Measurements from ENCODE around the gene DHRS11.

The DHRS11 gene

GRCh38 chr17:36632916-36633771, 41.5 kb downstream of the DHRS11 start:
- Histone ChIP-seq H3K9me3 (no peaks in the 10 kb centered on the region), H3K4me3 (no peak overlapping the region), H3K27me3 (ENCODE audit: low read depth) (no peaks in the 10 kb centered on the region), H3K36me3 (replicated peaks) (no peaks in the 10 kb centered on the region), H3K4me1 (no peaks in the 10 kb centered on the region)
- no peak for DNase-seq (ENCODE audit: low spot score in 2 of 2)
- in situ Hi-C loops (cut with MboI; ENCODE audit: low sequenced_read_pairs), result loop anchor here (5.0 to 25.0 kb wide), 2 partner anchors 129 to 414 kb away; no protein-coding TSS in a partner anchor

GRCh38 chr17:36640346-36640745, 48.7 kb downstream of the DHRS11 start:
- H3K4me3 ChIP-seq, result no peak overlapping the region
- in situ Hi-C loops (cut with MboI; ENCODE audit: low sequenced_read_pairs), result loop anchor here (25.0 kb wide), 1 partner anchor 122 kb away; no protein-coding TSS in a partner anchor
- peaks cover 14% of the 10 kb centered on the region for H3K27me3 ChIP-seq (ENCODE audit: low read depth)
- H3K9me3 ChIP-seq, result no peaks in the 10 kb centered on the region
- no peak for DNase-seq (ENCODE audit: low spot score in 2 of 2)
- no peaks in the 10 kb centered on the region for H3K4me1 ChIP-seq
- no peaks in the 10 kb centered on the region for H3K36me3 ChIP-seq (replicated peaks)

GRCh38 chr17:36640836-36641235, 49.2 kb downstream of the DHRS11 start:
- Histone ChIP-seq H3K4me3 (no peak overlapping the region), H3K4me1 (peaks cover 4% of the 10 kb centered on the region), H3K27me3 (ENCODE audit: low read depth) (peaks cover 14% of the 10 kb centered on the region), H3K9me3 (no peaks in the 10 kb centered on the region), H3K36me3 (replicated peaks) (no peaks in the 10 kb centered on the region)
- in situ Hi-C loops (cut with MboI; ENCODE audit: low sequenced_read_pairs), result loop anchor here (25.0 kb wide), 1 partner anchor 121 kb away; no protein-coding TSS in a partner anchor
- DNase-seq (ENCODE audit: low spot score in 2 of 2), result no peak

- Histone ChIP-seq H3K9me3 (no peaks in the 10 kb centered on the region), H3K27me3 (ENCODE audit: low read depth) (peaks cover 14% of the 10 kb centered on the region), H3K4me3 (peak overlapping the region; percentile 24), H3K4me1 (peaks cover 5% of the 10 kb centered on the region), H3K36me3 (replicated peaks) (no peaks in the 10 kb centered on the region)
- DNase-seq (ENCODE audit: low spot score in 2 of 2), result no peak
- in situ Hi-C loops (cut with MboI; ENCODE audit: low sequenced_read_pairs), result loop anchor here (25.0 kb wide), 1 partner anchor 121 kb away; no protein-coding TSS in a partner anchor
Measured at GRCh38 chr17:36641331-36641876, 49.7 kb downstream of the DHRS11 start.

- in situ Hi-C loops (cut with MboI; ENCODE audit: low sequenced_read_pairs), result loop anchor here (25.0 kb wide), 1 partner anchor 120 kb away; no protein-coding TSS in a partner anchor
- DNase-seq (ENCODE audit: low spot score in 2 of 2), result peak in 1 of 2 experiments; percentile 47
- Histone ChIP-seq H3K4me3 (peak overlapping the region; percentile 24), H3K27me3 (ENCODE audit: low read depth) (peaks cover 14% of the 10 kb centered on the region), H3K9me3 (no peaks in the 10 kb centered on the region), H3K36me3 (replicated peaks) (no peaks in the 10 kb centered on the region), H3K4me1 (peaks cover 5% of the 10 kb centered on the region)
Measured at GRCh38 chr17:36641877-36642845, 50.5 kb downstream of the DHRS11 start.

- in situ Hi-C loops (cut with MboI; ENCODE audit: low sequenced_read_pairs), result loop anchor here (25.0 kb wide), 1 partner anchor 119 kb away; no protein-coding TSS in a partner anchor
- DNase-seq (ENCODE audit: low spot score in 2 of 2), result no peak
- Histone ChIP-seq H3K36me3 (replicated peaks) (no peaks in the 10 kb centered on the region), H3K27me3 (ENCODE audit: low read depth) (peaks cover 14% of the 10 kb centered on the region), H3K4me1 (peaks cover 5% of the 10 kb centered on the region), H3K9me3 (no peaks in the 10 kb centered on the region), H3K4me3 (no peak overlapping the region)
Measured at GRCh38 chr17:36643086-36643685, 51.5 kb downstream of the DHRS11 start.

- Histone ChIP-seq H3K4me3 (no peak overlapping the region), H3K4me1 (peaks cover 16% of the 10 kb centered on the region), H3K36me3 (replicated peaks) (no peaks in the 10 kb centered on the region), H3K9me3 (no peaks in the 10 kb centered on the region), H3K27me3 (ENCODE audit: low read depth) (peaks cover 14% of the 10 kb centered on the region)
- DNase-seq (ENCODE audit: low spot score in 2 of 2), result peak; percentile 29 to 49
- in situ Hi-C loops (cut with MboI; ENCODE audit: low sequenced_read_pairs), result loop anchor here (25.0 kb wide), 1 partner anchor 117 kb away; no protein-coding TSS in a partner anchor
Measured at GRCh38 chr17:36645422-36645821, 53.7 kb downstream of the DHRS11 start.

GRCh38 chr17:36647636-36648035, 56.0 kb downstream of the DHRS11 start:
- Histone ChIP-seq H3K27me3 (ENCODE audit: low read depth) (0 out of 2 replicates have a peak, but pooled peaks cover 2% of the 10 kb centered on the region), H3K4me1 (peaks cover 23% of the 10 kb centered on the region), H3K9me3 (no peaks in the 10 kb centered on the region), H3K4me3 (no peak overlapping the region), H3K36me3 (replicated peaks) (no peaks in the 10 kb centered on the region)
- peak in 1 of 2 experiments; percentile 46 for DNase-seq (ENCODE audit: low spot score in 2 of 2)
- in situ Hi-C loops (cut with MboI; ENCODE audit: low sequenced_read_pairs), result loop anchor here (25.0 kb wide), 1 partner anchor 115 kb away; no protein-coding TSS in a partner anchor

GRCh38 chr17:36650096-36650775, 58.6 kb downstream of the DHRS11 start:
- Histone ChIP-seq H3K4me1 (peaks cover 23% of the 10 kb centered on the region), H3K4me3 (no peak overlapping the region), H3K36me3 (replicated peaks) (no peaks in the 10 kb centered on the region), H3K9me3 (no peaks in the 10 kb centered on the region), H3K27me3 (ENCODE audit: low read depth) (no peaks in the 10 kb centered on the region)
- in situ Hi-C loops (cut with MboI; ENCODE audit: low sequenced_read_pairs), result no loop called here
- DNase-seq (ENCODE audit: low spot score in 2 of 2), result peak; percentile 66 to 74

Measured in HAP-1 (cell line).